B cell (primary cell): ENCODE measurements around the gene SLC2A11. TPM values are rescaled to one million over a fixed set of nuclear protein-coding genes. Genes with fewer than 3 reads are reported as not detected.

Experiments
- ATAC-seq: fragments of 200-7000 bp; cut with Tn5 transposase; one replicate; pipeline ENCODE4 v1.10.0; 2021; ENCODE audit warnings: low read depth, mild to moderate bottlenecking, moderate number of reproducible peaks, moderate library complexity
- CTCF ChIA-PET: fragments of 350-600 bp; sonication (Branson Sonifier 250); formaldehyde crosslinking; loops from one replicate; lab custom pipeline; 2021; ENCODE audit warnings: antibody characterized with exemption, inconsistent platforms; lab: Charles Lee
- POLR2A ChIA-PET: fragments of 350-600 bp; sonication (Branson Sonifier 250); formaldehyde crosslinking; loops from one replicate; lab custom pipeline; 2021; ENCODE audit warnings: antibody characterized with exemption; lab: Charles Lee
- DNase-seq: peaks from one replicate; pipeline ENCODE4 v3.0.0; 2013
- H2AFZ ChIP-seq: 2 replicates; pipeline ENCODE4 v1.6.1; 2012; ENCODE audit warnings: mild to moderate bottlenecking, low read depth, low read length; ENCODE audit not compliant: insufficient read depth, poor library complexity, severe bottlenecking
- H3K27ac ChIP-seq, 2 donors: 1 replicate in 1 of 2; 2 replicates in 1 of 2; pipeline ENCODE4 v1.5.1; 2012 to 2013; ENCODE audit warnings: low read length in 2 of 2, mild to moderate bottlenecking in 2 of 2, moderate library complexity in 1 of 2
- H3K27me3 ChIP-seq, 4 experiments: fragments of 200-600 bp in 1 of 4; sonication (generic) in 1 of 4; replicated peaks in 1 of 4; 1 replicate in 2 of 4; 2 replicates in 2 of 4; pipeline versions ENCODE4 v1.6.1 to v1.7.0; 2013 to 2016; ENCODE audit warnings: low read length in 3 of 4, mild to moderate bottlenecking in 2 of 4, mixed read lengths in 1 of 4, moderate library complexity in 1 of 4; ENCODE audit not compliant: insufficient read depth in 4 of 4, control insufficient read depth in 3 of 4; ENCODE audit errors: control extremely low read depth in 1 of 4
- H3K36me3 ChIP-seq, 2 experiments: replicated peaks in 1 of 2; 1 replicate in 1 of 2; 2 replicates in 1 of 2; pipeline versions ENCODE4 v1.6.1 to v1.7.1; 2013; ENCODE audit warnings: low read length in 1 of 2; ENCODE audit not compliant: insufficient read depth in 2 of 2, control insufficient read depth in 1 of 2; ENCODE audit errors: control extremely low read depth in 1 of 2, extremely low read depth in 1 of 2
- H3K4me1 ChIP-seq, 2 donors: fragments of 200-600 bp in 1 of 2; sonication (generic) in 1 of 2; 1 replicate in 1 of 2; 2 replicates in 1 of 2; pipeline versions ENCODE4 v1.5.1 to v1.6.1; 2013 to 2017; ENCODE audit warnings: low read length in 2 of 2; ENCODE audit not compliant: control insufficient read depth in 2 of 2, insufficient read depth in 2 of 2
- H3K4me2 ChIP-seq: replicated peaks from 2 replicates; pipeline ENCODE3; 2012; ENCODE audit warnings: mild to moderate bottlenecking, low read depth, low read length; ENCODE audit not compliant: poor library complexity, severe bottlenecking
- H3K4me3 ChIP-seq, 5 experiments: fragments of 200-600 bp in 1 of 5; sonication (generic) in 1 of 5; 1 replicate in 3 of 5; 2 replicates in 2 of 5; pipeline versions ENCODE4 v1.5.1 to v1.7.0; 2011 to 2016; ENCODE audit warnings: low read length in 4 of 5, mild to moderate bottlenecking in 4 of 5, low read depth in 2 of 5, control low read depth in 1 of 5, moderate library complexity in 1 of 5; ENCODE audit not compliant: insufficient read depth in 1 of 5; ENCODE audit errors: control extremely low read depth in 1 of 5, extremely low read depth in 1 of 5
- H3K79me2 ChIP-seq: fragments of 200-600 bp; sonication (generic); one replicate; pipeline ENCODE4 v1.6.0; 2016; ENCODE audit warnings: low read length; ENCODE audit not compliant: control insufficient read depth, insufficient read depth
- H3K9ac ChIP-seq: fragments of 200-600 bp; sonication (generic); 2 replicates; pipeline ENCODE4 v1.6.1; 2017; ENCODE audit warnings: mild to moderate bottlenecking, low read length, moderate library complexity
- H3K9me3 ChIP-seq, 3 donors: one replicate each; pipeline versions ENCODE4 v1.6.1 to v1.7.1; 2013; ENCODE audit warnings: low read length in 2 of 3; ENCODE audit not compliant: control insufficient read depth in 2 of 3, insufficient read depth in 1 of 3; ENCODE audit errors: control extremely low read depth in 1 of 3
- H4K20me1 ChIP-seq: 2 replicates; pipeline ENCODE4 v1.6.0; 2012; ENCODE audit warnings: mild to moderate bottlenecking, low read length; ENCODE audit not compliant: insufficient read depth, control insufficient read depth, poor library complexity, severe bottlenecking
- H3K27ac Mint-ChIP-seq: one replicate; pipeline ENCODE4 v1.8.0; 2021; ENCODE audit warnings: mixed read lengths
- H3K27me3 Mint-ChIP-seq: one replicate; pipeline ENCODE4 v1.8.0; 2021; ENCODE audit warnings: mixed read lengths
- H3K4me1 Mint-ChIP-seq: one replicate; pipeline ENCODE4 v1.8.0; 2021; ENCODE audit warnings: mixed read lengths
- H3K4me3 Mint-ChIP-seq: one replicate; pipeline ENCODE4 v1.8.0; 2021; ENCODE audit warnings: mixed read lengths
- H3K9me3 Mint-ChIP-seq: one replicate; pipeline ENCODE4 v1.8.0; 2022; ENCODE audit warnings: mixed read lengths; ENCODE audit not compliant: insufficient read depth
- EZH2 ChIP-seq: IDR thresholded peaks from 2 replicates; pipeline ENCODE4 v1.6.1; 2012; ENCODE audit warnings: borderline replicate concordance, low read depth, mild to moderate bottlenecking, moderate library complexity, low read length; ENCODE audit not compliant: insufficient read depth, poor library complexity, severe bottlenecking
- WGBS: methylation state at CpG from one replicate; pipeline ENCODE4 v1.1.5; 2013; ENCODE audit warnings: missing lambda C conversion rate; ENCODE audit not compliant: insufficient coverage; 5-methylcytosine and 5-hydroxymethylcytosine counted together
- intact Hi-C: fragments of 100-400 bp; cut with micrococcal nuclease; formaldehyde crosslinking; loops from one replicate; pipeline ENCODE4 v1.10.0; 2022
- polyA plus RNA-seq: library from polyadenylated mRNA; depleted of rRNA; stranded (reverse); fragments of >200 nt; gene quantifications from 2 replicates; pipeline ENCODE4 v1.2.3, GENCODE V29; 2012
- total RNA-seq, 2 donors: library from RNA; stranded (reverse); fragments of 120-200 nt in 1 of 2; gene quantifications; 1 replicate in 1 of 2; 2 replicates in 1 of 2; pipeline versions ENCODE4 v1.2.3 to v1.2.4, GENCODE V29; 2013 to 2022
- TF ChIP-seq, protein P1 (sequence below): fragments of 200-600 bp; IDR thresholded peaks from one replicate; pipeline ENCODE4 v1.8.0; 2022; ENCODE audit warnings: antibody characterized with exemption, mild to moderate bottlenecking

The SLC2A11 gene
- total and polyA plus RNA-seq, 2 donors (not counting 1 experiment from before 2014, with no cell fraction given), result 38.6 to 54.3 TPM

GRCh38 chr22:23883658-23884057 is 26.0 kb downstream of the SLC2A11 start:
- intact Hi-C loops, result no loop called here
- ChIA-PET CTCF (interaction anchor here (1.1 kb wide), 1 partner anchor 21 kb away, joined by 3 read pairs; no protein-coding TSS in a partner anchor), POLR2A (no interaction called here)
- H3K9me3 Mint-ChIP-seq, result no peaks in the 10 kb centered on the region
- Histone ChIP-seq H2AFZ (no peak overlapping the region), H3K4me2 (no peak overlapping the region), H3K27ac (no peak overlapping the region), H3K9ac (no peak overlapping the region), H3K27me3 (no peaks in the 10 kb centered on the region), H3K4me3 (no peak overlapping the region), H3K79me2 (no peaks in the 10 kb centered on the region), H4K20me1 (no peaks in the 10 kb centered on the region), H3K36me3 (peaks cover 0 to 9% of the 10 kb centered on the region in 2 experiments), H3K4me1 (no peaks in the 10 kb centered on the region), H3K9me3 (no peaks in the 10 kb centered on the region)
- WGBS, result 100% methylated on average over 6 of the region's 9 CpGs
- no peak overlapping the region for H3K4me3 Mint-ChIP-seq
- ATAC-seq (no peak), DNase-seq (no peak)
- TF ChIP-seq, protein P1, sequence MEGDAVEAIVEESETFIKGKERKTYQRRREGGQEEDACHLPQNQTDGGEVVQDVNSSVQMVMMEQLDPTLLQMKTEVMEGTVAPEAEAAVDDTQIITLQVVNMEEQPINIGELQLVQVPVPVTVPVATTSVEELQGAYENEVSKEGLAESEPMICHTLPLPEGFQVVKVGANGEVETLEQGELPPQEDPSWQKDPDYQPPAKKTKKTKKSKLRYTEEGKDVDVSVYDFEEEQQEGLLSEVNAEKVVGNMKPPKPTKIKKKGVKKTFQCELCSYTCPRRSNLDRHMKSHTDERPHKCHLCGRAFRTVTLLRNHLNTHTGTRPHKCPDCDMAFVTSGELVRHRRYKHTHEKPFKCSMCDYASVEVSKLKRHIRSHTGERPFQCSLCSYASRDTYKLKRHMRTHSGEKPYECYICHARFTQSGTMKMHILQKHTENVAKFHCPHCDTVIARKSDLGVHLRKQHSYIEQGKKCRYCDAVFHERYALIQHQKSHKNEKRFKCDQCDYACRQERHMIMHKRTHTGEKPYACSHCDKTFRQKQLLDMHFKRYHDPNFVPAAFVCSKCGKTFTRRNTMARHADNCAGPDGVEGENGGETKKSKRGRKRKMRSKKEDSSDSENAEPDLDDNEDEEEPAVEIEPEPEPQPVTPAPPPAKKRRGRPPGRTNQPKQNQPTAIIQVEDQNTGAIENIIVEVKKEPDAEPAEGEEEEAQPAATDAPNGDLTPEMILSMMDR, result no peak
- TF ChIP-seq EZH2, result no peak
- no peak overlapping the region for H3K27ac Mint-ChIP-seq
- no peaks in the 10 kb centered on the region for H3K27me3 Mint-ChIP-seq
- H3K4me1 Mint-ChIP-seq, result no peaks in the 10 kb centered on the region

- no peaks in the 10 kb centered on the region for H3K79me2 ChIP-seq
- H3K4me1 ChIP-seq, result no peaks in the 10 kb centered on the region
- ChIA-PET POLR2A (no interaction called here), CTCF (interaction anchor here (1.1 to 1.4 kb wide), 2 partner anchors 9 to 21 kb away, joined by 3 to 5 read pairs; no protein-coding TSS in a partner anchor)
- peaks cover 0 to 8% of the 10 kb centered on the region in 2 experiments for H3K36me3 ChIP-seq
- H3K27ac Mint-ChIP-seq, result no peak overlapping the region
- H3K27ac ChIP-seq, result no peak overlapping the region
- no peak overlapping the region for H3K4me3 ChIP-seq
- no peaks in the 10 kb centered on the region for H3K9me3 ChIP-seq
- no peaks in the 10 kb centered on the region for H4K20me1 ChIP-seq
- no peak overlapping the region for H3K4me3 Mint-ChIP-seq
- H3K4me1 Mint-ChIP-seq, result no peaks in the 10 kb centered on the region
- H2AFZ ChIP-seq, result no peak overlapping the region
- H3K27me3 ChIP-seq, result no peaks in the 10 kb centered on the region
- 98% methylated on average over 9 of the region's 9 CpGs for WGBS
- TF ChIP-seq, protein P1, result no peak
- TF ChIP-seq EZH2, result no peak
- no peaks in the 10 kb centered on the region for H3K27me3 Mint-ChIP-seq
- intact Hi-C loops, result no loop called here
- H3K4me2 ChIP-seq, result no peak overlapping the region
- no peak for ATAC-seq
- H3K9me3 Mint-ChIP-seq, result no peaks in the 10 kb centered on the region
- DNase-seq, result no peak
- H3K9ac ChIP-seq, result no peak overlapping the region
Measured at GRCh38 chr22:23884140-23884539, 26.5 kb downstream of the SLC2A11 start.
